Ishikawa (cell line): ENCODE results near the gene TANK.

Source experiments
- CEBPB ChIP-seq: IDR thresholded peaks from 2 replicates; pipeline ENCODE4 v1.6.1; 2012
- CREB1 ChIP-seq: IDR thresholded peaks from 2 replicates; pipeline ENCODE4 v1.6.1; 2012; ENCODE audit warnings: low read depth
- EGR1 ChIP-seq: IDR thresholded peaks from 2 replicates; pipeline ENCODE4 v1.6.1; 2012
- EP300 ChIP-seq: IDR thresholded peaks from 2 replicates; pipeline ENCODE4 v1.6.1; 2012; ENCODE audit warnings: borderline replicate concordance
- FOXM1 ChIP-seq: IDR thresholded peaks from 2 replicates; pipeline ENCODE4 v1.6.1; 2012; ENCODE audit warnings: low read depth, borderline replicate concordance
- MAX ChIP-seq: IDR thresholded peaks from 2 replicates; pipeline ENCODE4 v1.6.1; 2012
- NFIC ChIP-seq: IDR thresholded peaks from 2 replicates; pipeline ENCODE4 v1.6.1; 2012
- RAD21 ChIP-seq: IDR thresholded peaks from 2 replicates; pipeline ENCODE4 v1.6.1; 2012; ENCODE audit warnings: low read depth
- REST ChIP-seq: IDR thresholded peaks from 2 replicates; pipeline ENCODE4 v1.6.1; 2012; ENCODE audit warnings: low read depth, mild to moderate bottlenecking
- TAF1 ChIP-seq: IDR thresholded peaks from 2 replicates; pipeline ENCODE4 v1.6.1; 2012; ENCODE audit warnings: low read depth, mild to moderate bottlenecking
- TCF12 ChIP-seq: IDR thresholded peaks from 2 replicates; pipeline ENCODE4 v1.6.1; 2012; ENCODE audit warnings: low read depth
- TEAD4 ChIP-seq: IDR thresholded peaks from 2 replicates; pipeline ENCODE4 v1.6.1; 2012
- USF1 ChIP-seq: IDR thresholded peaks from 2 replicates; pipeline ENCODE4 v1.6.1; 2012
- YY1 ChIP-seq: IDR thresholded peaks from 2 replicates; pipeline ENCODE4 v1.6.1; 2012; ENCODE audit warnings: low read depth
- ZBTB7A ChIP-seq: IDR thresholded peaks from 2 replicates; pipeline ENCODE4 v1.6.1; 2012; ENCODE audit warnings: low read depth

The TANK gene

GRCh38 chr2:161204846-161205245 is 44.6 kb downstream of the TANK start:
- TF ChIP-seq EP300 = no peak
- no peak for TF ChIP-seq TCF12
- TF ChIP-seq RAD21 = no peak
- TF ChIP-seq YY1 = no peak
- TF ChIP-seq NFIC = no peak
- TF ChIP-seq CEBPB = no peak
- no peak for TF ChIP-seq USF1
- no peak for TF ChIP-seq TEAD4
- TF ChIP-seq EGR1 = no peak
- no peak for TF ChIP-seq REST

- no peak for TF ChIP-seq YY1
- TF ChIP-seq USF1 = no peak
- no peak for TF ChIP-seq MAX
- TF ChIP-seq TEAD4 = no peak
- no peak for TF ChIP-seq EGR1
- no peak for TF ChIP-seq TAF1
- no peak for TF ChIP-seq REST
- TF ChIP-seq EP300 = no peak
- TF ChIP-seq NFIC = no peak
- TF ChIP-seq RAD21 = no peak
- no peak for TF ChIP-seq ZBTB7A
- no peak for TF ChIP-seq TCF12
- TF ChIP-seq CREB1 = no peak
Observed at GRCh38 chr2:161206471-161207032, 46.3 kb downstream of the TANK start.

- TF ChIP-seq NFIC (no peak), TCF12 (no peak), TEAD4 (no peak), MAX (no peak), EGR1 (no peak), TAF1 (no peak), CEBPB (no peak), REST (no peak), USF1 (no peak), YY1 (no peak), FOXM1 (no peak), RAD21 (no peak), ZBTB7A (no peak), EP300 (no peak), CREB1 (no peak)
Observed at GRCh38 chr2:161207941-161208340, 47.7 kb downstream of the TANK start.

- TF ChIP-seq USF1 = no peak
- no peak for TF ChIP-seq REST
- no peak for TF ChIP-seq EP300
- no peak for TF ChIP-seq CREB1
- no peak for TF ChIP-seq TEAD4
- TF ChIP-seq YY1 = no peak
- no peak for TF ChIP-seq RAD21
- no peak for TF ChIP-seq FOXM1
- no peak for TF ChIP-seq TCF12
- no peak for TF ChIP-seq CEBPB
- no peak for TF ChIP-seq NFIC
- TF ChIP-seq TAF1 = no peak
Observed at GRCh38 chr2:161208527-161209139, 48.4 kb downstream of the TANK start.
